SHP77 (cell line): Measurements from ENCODE around the gene HS3ST5.
"Not testable (repeated sequence)": the region's sequence is repeated elsewhere in the genome, so short reads cannot be mapped to it uniquely, and the experiment has no call there.

Experiments
- DNase-seq, 2 experiments: peaks; one replicate each; lab custom pipeline; 2025; lab: John Stamatoyannopoulos, UW

The HS3ST5 gene

GRCh38 chr6:114276783-114277182 lies 66.0 kb downstream of the HS3ST5 start:
- no peak for DNase-seq

GRCh38 chr6:114274836-114275235 lies 68.0 kb downstream of the HS3ST5 start:
- DNase-seq, result no peak

GRCh38 chr6:114272582-114272981 lies 70.2 kb downstream of the HS3ST5 start:
- no peak for DNase-seq

- DNase-seq, result no peak
Observed at GRCh38 chr6:114271405-114271804, 71.4 kb downstream of the HS3ST5 start.

- no peak for DNase-seq
Observed at GRCh38 chr6:114267897-114268296, 74.9 kb downstream of the HS3ST5 start.

GRCh38 chr6:114260810-114261209 lies 82.0 kb downstream of the HS3ST5 start:
- DNase-seq, result no peak

GRCh38 chr6:114258376-114258775 lies 84.4 kb downstream of the HS3ST5 start:
- DNase-seq, result no peak

GRCh38 chr6:114253431-114253830 lies 89.4 kb downstream of the HS3ST5 start:
- no peak for DNase-seq

- DNase-seq, result no peak
Observed at GRCh38 chr6:114249522-114249921, 93.3 kb downstream of the HS3ST5 start.

GRCh38 chr6:114247101-114247500 lies 95.7 kb downstream of the HS3ST5 start:
- no peak for DNase-seq

- DNase-seq, result no peak
Observed at GRCh38 chr6:114240796-114241195, 102.0 kb downstream of the HS3ST5 start.

GRCh38 chr6:114228675-114229074 lies 114.1 kb downstream of the HS3ST5 start:
- DNase-seq, result no peak

GRCh38 chr6:114227944-114228468 lies 114.8 kb downstream of the HS3ST5 start:
- DNase-seq, result no peak

- no peak for DNase-seq
Observed at GRCh38 chr6:114220241-114220640, 122.6 kb downstream of the HS3ST5 start.

GRCh38 chr6:114218437-114219340 lies 124.1 kb downstream of the HS3ST5 start:
- no peak for DNase-seq

GRCh38 chr6:114217996-114218395 lies 124.8 kb downstream of the HS3ST5 start:
- not testable (repeated sequence) for DNase-seq

GRCh38 chr6:114216789-114217467 lies 125.9 kb downstream of the HS3ST5 start:
- no peak for DNase-seq

- no peak for DNase-seq
Observed at GRCh38 chr6:114210467-114210866, 132.4 kb downstream of the HS3ST5 start.

- no peak for DNase-seq
Observed at GRCh38 chr6:114203460-114203859, 139.4 kb downstream of the HS3ST5 start.

- DNase-seq, result no peak
Observed at GRCh38 chr6:114202389-114202788, 140.4 kb downstream of the HS3ST5 start.

GRCh38 chr6:114200891-114201290 lies 141.9 kb downstream of the HS3ST5 start:
- no peak for DNase-seq

- no peak for DNase-seq
Observed at GRCh38 chr6:114195631-114196403, 147.0 kb downstream of the HS3ST5 start.
